HFFc6 (cell line): ENCODE results near the gene RAB8B. TPM values are rescaled to one million over a fixed set of nuclear protein-coding genes. Genes with fewer than 3 reads are reported as not detected.

Experiments
- DNase-seq: peaks from one replicate; pipeline ENCODE4 v3.0.0-alpha.2; 2018
- H3K27ac Mint-ChIP-seq: 2 replicates; pipeline ENCODE4 v1.8.0; 2020; ENCODE audit warnings: mild to moderate bottlenecking, mixed read lengths
- H3K27me3 Mint-ChIP-seq: 2 replicates; pipeline ENCODE4 v1.8.0; 2021; ENCODE audit warnings: mild to moderate bottlenecking, moderate library complexity, mixed read lengths; ENCODE audit not compliant: insufficient read depth
- H3K36me3 Mint-ChIP-seq: 2 replicates; pipeline ENCODE4 v1.8.0; 2021; ENCODE audit warnings: low read depth, mixed read lengths
- H3K4me1 Mint-ChIP-seq: 2 replicates; pipeline ENCODE4 v1.8.0; 2020; ENCODE audit warnings: low read depth, mixed read lengths
- H3K4me3 Mint-ChIP-seq: 2 replicates; pipeline ENCODE4 v1.8.0; 2020; ENCODE audit warnings: mild to moderate bottlenecking, moderate library complexity, mixed read lengths
- H3K9me3 Mint-ChIP-seq: 2 replicates; pipeline ENCODE4 v1.8.0; 2020; ENCODE audit warnings: mild to moderate bottlenecking, mixed read lengths
- CTCF ChIP-seq: fragments of 200-600 bp; sonication (generic); IDR thresholded peaks from 2 replicates; pipeline ENCODE4 v1.5.0; 2021; ENCODE audit warnings: antibody characterized with exemption, mild to moderate bottlenecking
- total RNA-seq, 6 experiments: library from RNA; stranded (reverse); fragmentation: NEBNext Ultra II Directional; extraction: Animal tissue kit (Norgen Biotek cat#: 25700); gene quantifications; 2 replicates in 1 of 6; 3 replicates in 5 of 6; pipeline ENCODE4 v1.2.3, GENCODE V29; 2021

RAB8B gene
- total RNA-seq, 6 experiments from 2014 or later: 24.7 to 38.4 (median 33.2) TPM

- DNase-seq: no peak
- no peak for TF ChIP-seq CTCF
- H3K36me3 Mint-ChIP-seq: no peaks in the 10 kb centered on the region
- H3K9me3 Mint-ChIP-seq: no peaks in the 10 kb centered on the region
- H3K4me1 Mint-ChIP-seq: peaks cover 19% of the 10 kb centered on the region
- no peak overlapping the region for H3K27ac Mint-ChIP-seq
- H3K27me3 Mint-ChIP-seq: peaks cover 2% of the 10 kb centered on the region; the same call in 1 of the 2 replicates
- no peak overlapping the region for H3K4me3 Mint-ChIP-seq
Measured at GRCh38 chr15:63172376-63172775, 17.0 kb upstream of the RAB8B start.

DNA sequence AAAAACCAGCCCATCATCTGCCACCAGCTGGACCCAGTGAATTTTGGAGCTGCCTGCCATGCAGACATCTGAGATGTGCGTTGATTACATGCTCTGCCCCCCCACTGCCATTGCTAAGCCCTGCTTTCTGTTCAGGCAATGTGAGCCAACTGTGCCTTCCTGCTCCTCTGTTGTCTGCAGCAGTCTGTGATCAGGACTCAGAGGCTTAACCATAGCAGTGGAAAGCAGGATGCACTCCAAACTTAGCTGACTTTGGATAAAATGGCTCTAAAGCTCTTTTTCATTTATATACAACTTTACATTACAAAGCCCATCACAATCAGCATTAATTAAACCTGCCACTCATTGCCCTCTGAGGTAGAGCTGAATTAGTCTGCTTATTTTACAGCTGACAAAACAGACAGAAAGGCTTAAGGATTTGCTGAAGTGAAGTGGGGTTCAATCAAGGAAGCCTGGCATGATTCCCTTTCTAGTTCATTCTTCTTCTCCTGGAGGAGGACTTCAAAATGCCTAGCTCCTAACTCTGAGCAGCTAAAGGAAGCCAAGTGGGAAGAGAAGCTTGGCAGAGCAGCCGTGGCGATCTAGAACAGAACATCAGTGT lies 16.5 kb upstream of the RAB8B start:
- TF ChIP-seq CTCF: no peak
- H3K36me3 Mint-ChIP-seq: no peaks in the 10 kb centered on the region
- no peak overlapping the region for H3K4me3 Mint-ChIP-seq

DNA sequence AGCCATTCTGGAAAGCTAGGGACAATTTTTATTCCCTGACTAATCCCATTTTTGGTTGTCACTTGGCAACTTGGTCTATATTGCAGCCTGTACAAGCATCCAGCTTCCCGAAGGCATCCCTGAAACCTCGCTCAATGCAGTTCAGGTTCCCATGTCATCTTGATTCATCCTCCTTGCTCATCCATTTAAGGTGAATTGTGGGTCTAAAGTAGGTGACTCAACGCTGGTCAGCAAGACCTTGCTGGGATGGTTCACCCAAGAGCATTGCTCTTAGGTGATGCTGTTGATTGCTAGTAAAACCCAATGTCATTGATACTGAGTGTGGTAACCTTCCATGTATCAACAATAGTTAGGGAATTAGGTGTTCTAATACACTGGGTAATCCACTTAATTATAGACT lies 13.1 kb upstream of the RAB8B start:
- Mint-ChIP-seq H3K36me3 (no peaks in the 10 kb centered on the region), H3K27me3 (no peaks in the 10 kb centered on the region; the same call in 1 of the 2 replicates), H3K27ac (no peak overlapping the region; the same call in 1 of the 2 replicates), H3K4me3 (no peak overlapping the region), H3K4me1 (peaks cover 31% of the 10 kb centered on the region), H3K9me3 (no peaks in the 10 kb centered on the region)
- DNase-seq: peak; percentile 58
- TF ChIP-seq CTCF: no peak

More for the DNA sequence above, 16.5 kb upstream of the RAB8B start:
- DNase-seq: no peak
- Mint-ChIP-seq H3K27ac (no peak overlapping the region), H3K27me3 (peaks cover 2% of the 10 kb centered on the region), H3K4me1 (peaks cover 25% of the 10 kb centered on the region), H3K9me3 (no peaks in the 10 kb centered on the region)

- no peaks in the 10 kb centered on the region; the same call in 1 of the 2 replicates for H3K27me3 Mint-ChIP-seq
- no peak overlapping the region for H3K27ac Mint-ChIP-seq
- no peak for DNase-seq
- peaks cover 39% of the 10 kb centered on the region for H3K4me1 Mint-ChIP-seq
- no peaks in the 10 kb centered on the region for H3K9me3 Mint-ChIP-seq
- H3K4me3 Mint-ChIP-seq: no peak overlapping the region
- no peak for TF ChIP-seq CTCF
- no peaks in the 10 kb centered on the region for H3K36me3 Mint-ChIP-seq
Measured at GRCh38 chr15:63178034-63178433, 11.4 kb upstream of the RAB8B start.

GRCh38 chr15:63180746-63181145 lies 8.7 kb upstream of the RAB8B start:
- Mint-ChIP-seq H3K9me3 (no peaks in the 10 kb centered on the region), H3K27ac (no peak overlapping the region), H3K4me3 (no peak overlapping the region), H3K4me1 (peaks cover 44% of the 10 kb centered on the region), H3K36me3 (no peaks in the 10 kb centered on the region), H3K27me3 (no peaks in the 10 kb centered on the region; the same call in 1 of the 2 replicates)
- no peak for TF ChIP-seq CTCF
- no peak for DNase-seq
